ENCODE measurements around the gene ARMC9. TPM values are rescaled to one million over a fixed set of nuclear protein-coding genes. Genes with fewer than 3 reads are reported as not detected.

The ARMC9 gene
- total RNA-seq, 3 donors from 2014 or later, result 10.9 to 32.2 (median 11.9) TPM

DNA sequence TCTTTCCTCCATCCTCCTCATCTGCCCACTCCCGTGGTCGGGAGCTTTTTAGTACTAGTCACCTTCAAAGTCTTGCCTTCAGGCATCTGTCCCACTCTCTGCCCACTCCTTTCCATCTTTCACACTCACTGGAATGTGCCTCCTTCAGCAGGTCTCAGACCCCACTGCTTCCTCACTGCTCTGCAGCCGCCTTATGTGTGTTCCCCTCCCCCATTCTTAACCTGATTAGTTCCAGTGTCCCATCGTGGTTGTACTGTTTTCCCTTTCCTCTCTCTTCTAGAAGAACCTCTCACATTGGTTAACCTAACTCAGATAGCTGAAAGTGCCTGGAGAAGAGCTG lies 3.0 kb downstream of the ARMC9 start:
- no peaks in the 10 kb centered on the region for H3K9me3 ChIP-seq
- no peak overlapping the region for H3K4me3 ChIP-seq
- DNase-seq, result no peak
- ATAC-seq, result no peak
- TF ChIP-seq, protein P1, sequence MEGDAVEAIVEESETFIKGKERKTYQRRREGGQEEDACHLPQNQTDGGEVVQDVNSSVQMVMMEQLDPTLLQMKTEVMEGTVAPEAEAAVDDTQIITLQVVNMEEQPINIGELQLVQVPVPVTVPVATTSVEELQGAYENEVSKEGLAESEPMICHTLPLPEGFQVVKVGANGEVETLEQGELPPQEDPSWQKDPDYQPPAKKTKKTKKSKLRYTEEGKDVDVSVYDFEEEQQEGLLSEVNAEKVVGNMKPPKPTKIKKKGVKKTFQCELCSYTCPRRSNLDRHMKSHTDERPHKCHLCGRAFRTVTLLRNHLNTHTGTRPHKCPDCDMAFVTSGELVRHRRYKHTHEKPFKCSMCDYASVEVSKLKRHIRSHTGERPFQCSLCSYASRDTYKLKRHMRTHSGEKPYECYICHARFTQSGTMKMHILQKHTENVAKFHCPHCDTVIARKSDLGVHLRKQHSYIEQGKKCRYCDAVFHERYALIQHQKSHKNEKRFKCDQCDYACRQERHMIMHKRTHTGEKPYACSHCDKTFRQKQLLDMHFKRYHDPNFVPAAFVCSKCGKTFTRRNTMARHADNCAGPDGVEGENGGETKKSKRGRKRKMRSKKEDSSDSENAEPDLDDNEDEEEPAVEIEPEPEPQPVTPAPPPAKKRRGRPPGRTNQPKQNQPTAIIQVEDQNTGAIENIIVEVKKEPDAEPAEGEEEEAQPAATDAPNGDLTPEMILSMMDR (IDR thresholded peaks at IDR 0.05), result no peak
- peaks cover 4% of the 10 kb centered on the region for H3K4me1 ChIP-seq (ENCODE audit: low read depth)
- H3K36me3 ChIP-seq (ENCODE audit: low read depth), result no peaks in the 10 kb centered on the region
- intact Hi-C loops (cut with DNase I, micrococcal nuclease), result no loop called here

DNA sequence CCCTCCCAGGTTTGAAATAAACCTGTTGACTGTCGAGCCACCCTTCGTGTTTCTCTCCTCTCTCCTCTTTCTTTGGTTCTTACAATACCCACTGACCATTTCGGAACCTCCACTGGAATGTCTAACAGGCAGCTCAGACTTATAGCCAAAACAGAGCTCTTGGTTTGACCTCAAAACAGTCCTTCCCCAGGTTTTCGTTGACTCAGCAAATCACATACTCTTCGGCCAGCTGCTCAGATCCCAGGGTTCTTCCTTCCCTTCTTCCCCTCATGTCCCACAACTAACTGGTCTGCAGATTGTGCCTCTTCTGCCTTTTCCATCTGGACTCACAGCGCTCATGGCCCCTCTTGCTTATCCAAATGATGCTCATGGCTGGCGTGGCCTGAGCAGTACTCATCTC lies 4.7 kb downstream of the ARMC9 start:
- Histone ChIP-seq H3K4me1 (ENCODE audit: low read depth) (peaks cover 4% of the 10 kb centered on the region), H3K4me3 (no peak overlapping the region), H3K36me3 (ENCODE audit: low read depth) (no peaks in the 10 kb centered on the region), H3K9me3 (no peaks in the 10 kb centered on the region)
- TF ChIP-seq, protein P1 (IDR thresholded peaks at IDR 0.05), result no peak
- DNase-seq, result no peak
- no peak for ATAC-seq
- intact Hi-C loops (cut with DNase I, micrococcal nuclease), result no loop called here

DNA sequence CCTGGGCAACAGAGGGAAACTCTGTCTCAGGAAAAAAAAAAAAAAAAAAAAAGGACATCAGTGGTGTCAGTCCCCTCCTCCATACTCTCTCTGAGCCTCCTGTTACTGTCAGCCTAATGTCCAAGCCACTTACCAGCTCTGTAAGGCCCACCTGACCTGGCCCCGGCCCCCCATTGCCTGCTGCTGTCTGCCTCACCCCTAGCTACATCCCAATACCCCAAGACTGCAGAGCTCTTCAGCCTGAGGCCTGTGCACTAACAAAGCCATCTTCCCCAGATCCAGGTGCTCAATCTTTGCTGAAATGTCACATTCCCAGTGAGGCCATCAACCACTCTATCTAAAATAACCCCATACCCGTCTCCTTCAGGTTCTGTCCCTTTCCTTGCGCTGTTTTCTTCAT lies 5.7 kb downstream of the ARMC9 start:
- ATAC-seq (no peak), DNase-seq (no peak)
- no peaks in the 10 kb centered on the region for H3K36me3 ChIP-seq (ENCODE audit: low read depth)
- peaks cover 2% of the 10 kb centered on the region for H3K4me1 ChIP-seq (ENCODE audit: low read depth)
- no peak overlapping the region for H3K4me3 ChIP-seq
- no peaks in the 10 kb centered on the region for H3K9me3 ChIP-seq
- intact Hi-C loops (cut with DNase I, micrococcal nuclease), result no loop called here
- TF ChIP-seq, protein P1 (IDR thresholded peaks at IDR 0.05), result no peak

DNA sequence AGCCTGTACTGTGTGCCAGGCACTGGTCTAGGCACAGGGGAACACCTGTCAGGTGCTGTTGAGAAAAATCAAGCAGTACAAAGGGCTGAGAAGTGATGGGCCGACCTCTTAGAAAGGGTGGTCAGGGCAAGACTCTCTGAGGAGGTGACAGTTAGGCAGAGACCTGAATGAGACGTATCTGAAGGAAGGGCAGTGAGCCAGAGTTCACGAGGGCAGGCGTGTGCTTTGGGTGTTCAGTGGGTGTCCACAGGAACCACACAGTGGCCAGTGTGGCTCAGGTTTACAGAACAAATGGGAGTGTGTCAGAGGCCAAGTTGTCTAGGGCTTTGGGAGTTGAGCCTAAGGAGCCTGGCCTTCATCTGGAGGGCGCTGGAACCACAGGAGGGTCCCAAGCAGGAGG lies 6.2 kb downstream of the ARMC9 start:
- no peaks in the 10 kb centered on the region for H3K9me3 ChIP-seq
- H3K36me3 ChIP-seq (ENCODE audit: low read depth), result no peaks in the 10 kb centered on the region
- H3K4me1 ChIP-seq (ENCODE audit: low read depth), result no peaks in the 10 kb centered on the region
- intact Hi-C loops (cut with DNase I, micrococcal nuclease), result no loop called here
- TF ChIP-seq, protein P1 (IDR thresholded peaks at IDR 0.05), result no peak
- ATAC-seq (no peak), DNase-seq (no peak)
- no peak overlapping the region for H3K4me3 ChIP-seq

DNA sequence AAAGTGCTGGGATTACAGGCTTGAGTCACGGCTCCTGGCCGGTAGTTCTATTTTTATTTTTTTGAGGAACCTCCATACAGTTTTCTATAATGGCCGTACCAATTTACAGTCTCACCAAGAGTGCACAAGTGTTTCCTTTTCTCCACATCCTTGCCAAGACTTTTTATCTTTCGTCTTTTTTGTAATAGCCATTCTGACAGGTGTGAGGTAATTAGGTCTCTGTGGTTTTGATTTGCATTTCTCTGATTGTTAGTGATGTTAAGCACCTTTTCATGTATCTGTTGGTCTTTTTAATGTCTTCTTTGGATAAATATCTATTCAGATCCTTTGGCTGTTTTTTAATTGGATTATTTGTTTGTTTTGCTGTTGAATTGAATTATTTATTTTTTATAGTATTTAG lies 9.3 kb downstream of the ARMC9 start:
- intact Hi-C loops (cut with DNase I, micrococcal nuclease), result no loop called here
- TF ChIP-seq, protein P1 (IDR thresholded peaks at IDR 0.05), result no peak
- no peak overlapping the region for H3K4me3 ChIP-seq
- no peaks in the 10 kb centered on the region for H3K4me1 ChIP-seq (ENCODE audit: low read depth)
- ATAC-seq (no peak), DNase-seq (no peak)
- H3K36me3 ChIP-seq (ENCODE audit: low read depth), result no peaks in the 10 kb centered on the region
- no peaks in the 10 kb centered on the region for H3K9me3 ChIP-seq

DNA sequence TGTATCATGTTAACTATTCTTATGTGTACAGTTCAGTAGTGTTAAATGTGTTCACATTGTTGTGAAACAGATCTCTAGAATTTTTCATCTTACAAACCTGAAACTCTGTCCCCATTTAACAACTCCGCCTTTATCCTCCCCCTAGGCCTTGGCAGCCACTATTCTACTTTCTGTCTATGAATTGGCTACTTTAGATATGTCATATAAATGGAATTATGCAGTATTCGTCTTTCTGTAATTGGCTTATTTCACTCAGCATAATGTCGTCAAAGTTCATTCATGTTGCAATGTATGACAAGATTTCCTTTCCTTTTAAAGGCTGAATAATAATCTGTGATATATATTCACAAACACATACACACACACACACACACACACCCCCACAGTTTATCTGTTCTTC lies 12.4 kb downstream of the ARMC9 start:
- no peaks in the 10 kb centered on the region for H3K9me3 ChIP-seq
- ATAC-seq, result no peak
- intact Hi-C loops (cut with DNase I, micrococcal nuclease), result no loop called here
- no peaks in the 10 kb centered on the region for H3K4me1 ChIP-seq (ENCODE audit: low read depth)
- H3K4me3 ChIP-seq, result no peak overlapping the region
- TF ChIP-seq, protein P1 (IDR thresholded peaks at IDR 0.05), result no peak
- no peak for DNase-seq
- no peaks in the 10 kb centered on the region for H3K36me3 ChIP-seq (ENCODE audit: low read depth)
